Measurements from ENCODE around the gene SDS.

DNA sequence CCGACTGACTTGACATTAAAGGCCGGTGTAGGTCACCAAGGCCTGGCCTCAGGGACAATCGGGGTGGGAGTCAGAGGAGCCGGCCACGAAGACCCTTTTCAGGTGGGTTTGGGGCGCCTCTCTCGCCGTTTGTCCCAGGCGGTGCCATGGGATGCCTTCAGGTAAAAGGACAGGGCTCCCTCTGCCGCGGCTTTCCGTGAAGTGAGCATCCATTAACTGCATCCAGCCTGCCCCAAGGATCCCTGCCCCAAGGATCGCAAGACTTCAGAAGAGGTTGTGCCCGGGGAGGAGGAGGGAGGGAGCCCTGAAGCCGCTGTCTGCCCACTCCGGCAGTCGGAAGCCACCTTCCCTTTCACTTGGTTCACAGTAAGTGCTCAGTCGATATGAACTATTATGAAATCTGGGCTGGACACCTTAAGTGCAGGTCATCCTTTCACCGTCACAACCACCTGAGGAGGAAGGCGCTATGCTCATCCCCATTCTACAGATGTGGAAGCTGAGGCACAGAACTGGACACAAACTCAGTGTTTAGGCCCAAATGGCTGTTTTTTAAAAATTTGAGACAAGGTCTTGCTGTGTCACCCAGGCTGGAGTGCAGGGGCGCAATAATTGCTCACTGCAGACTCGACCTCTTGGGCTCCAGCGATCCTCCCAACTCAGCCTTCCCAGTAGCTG, 964 bp downstream of the SDS start:
- TF ChIP-seq, protein P1, sequence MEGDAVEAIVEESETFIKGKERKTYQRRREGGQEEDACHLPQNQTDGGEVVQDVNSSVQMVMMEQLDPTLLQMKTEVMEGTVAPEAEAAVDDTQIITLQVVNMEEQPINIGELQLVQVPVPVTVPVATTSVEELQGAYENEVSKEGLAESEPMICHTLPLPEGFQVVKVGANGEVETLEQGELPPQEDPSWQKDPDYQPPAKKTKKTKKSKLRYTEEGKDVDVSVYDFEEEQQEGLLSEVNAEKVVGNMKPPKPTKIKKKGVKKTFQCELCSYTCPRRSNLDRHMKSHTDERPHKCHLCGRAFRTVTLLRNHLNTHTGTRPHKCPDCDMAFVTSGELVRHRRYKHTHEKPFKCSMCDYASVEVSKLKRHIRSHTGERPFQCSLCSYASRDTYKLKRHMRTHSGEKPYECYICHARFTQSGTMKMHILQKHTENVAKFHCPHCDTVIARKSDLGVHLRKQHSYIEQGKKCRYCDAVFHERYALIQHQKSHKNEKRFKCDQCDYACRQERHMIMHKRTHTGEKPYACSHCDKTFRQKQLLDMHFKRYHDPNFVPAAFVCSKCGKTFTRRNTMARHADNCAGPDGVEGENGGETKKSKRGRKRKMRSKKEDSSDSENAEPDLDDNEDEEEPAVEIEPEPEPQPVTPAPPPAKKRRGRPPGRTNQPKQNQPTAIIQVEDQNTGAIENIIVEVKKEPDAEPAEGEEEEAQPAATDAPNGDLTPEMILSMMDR (IDR thresholded peaks at IDR 0.05; ENCODE audit: low read depth, low read length), result no peak
- TF ChIP-seq EZH2phosphoT487 (IDR thresholded peaks at IDR 0.05; ENCODE audit: low read depth), result no peak

Data from OCI-LY3 (cell line).